H1 (cell line): ENCODE results near the gene FAM241A. TPM values are rescaled to one million over a fixed set of nuclear protein-coding genes. Genes with fewer than 3 reads are reported as not detected.

Experiments used
- RNF2 ChIP-seq: fragments of 200-900, 300-1000 bp; sonication (generic); IDR thresholded peaks from 2 replicates; pipeline ENCODE4 v1.7.1; 2016; ENCODE audit warnings: borderline replicate concordance, low read depth, mild to moderate bottlenecking, antibody characterized with exemption, low read length; ENCODE audit not compliant: poor library complexity, severe bottlenecking; ENCODE audit errors: missing control alignments
- SP2 ChIP-seq: IDR thresholded peaks from 2 replicates; pipeline ENCODE4 v1.6.1; 2012; ENCODE audit warnings: mild to moderate bottlenecking, low read length, inconsistent platforms
- TBP ChIP-seq: IDR thresholded peaks from 2 replicates; pipeline ENCODE4 v1.6.1; 2011; ENCODE audit warnings: low read depth, low read length, improper control_type of control experiment
- polyA plus RNA-seq, 7 experiments: library from polyadenylated mRNA; depleted of rRNA in 3 of 7; stranded (reverse) in 5 of 7; unstranded in 2 of 7; fragments of >200 nt in 5 of 7; fragments of 200-250 nt in 2 of 7; gene quantifications; 1 replicate in 5 of 7; 2 replicates in 1 of 7; 4 replicates in 1 of 7; pipeline versions ENCODE4 v1.2.1 to v1.2.3, GENCODE V29; 2011 to 2013; ENCODE audit warnings: missing spikeins in 2 of 7, mixed read lengths in 2 of 7
- total RNA-seq: library from RNA; stranded (reverse); fragmentation: NEBNext Ultra II Directional; extraction: Animal tissue kit (Norgen Biotek cat#: 25700); gene quantifications from 2 replicates; pipeline ENCODE4 v1.2.1, GENCODE V29; 2021

FAM241A gene
- total and polyA plus RNA-seq, 2 of the 8 experiments (the other 6 are each of a cell fraction or from before 2014, with no cell fraction given) = 0.20 to 0.73 TPM

GRCh38 chr4:112112590-112113170, 32.6 kb upstream of the FAM241A start (continued):
- TF ChIP-seq RNF2 (no peak), TBP (no peak), SP2 (no peak)
- TF ChIP-seq, all 59 proteins: peak for 0
